SK-N-SH treated with all-trans-retinoic acid at 6 μM for 48 hours (cell line): Measurements from ENCODE around the gene ROBO3.

ENCODE experiments used
- ARNTL ChIP-seq: fragments of 450-650 bp; formaldehyde crosslinking; IDR thresholded peaks from 2 replicates; pipeline ENCODE4 v1.5.0; 2020; ENCODE audit warnings: low read depth, mild to moderate bottlenecking, moderate library complexity, borderline replicate concordance
- CSDC2 ChIP-seq: fragments of 250-450 bp; sonication (Bioruptor Pico); IDR thresholded peaks from 2 replicates; pipeline ENCODE4 v1.5.0; 2020; ENCODE audit warnings: mild to moderate bottlenecking, moderate library complexity
- TOX ChIP-seq: fragments of 250-450 bp; sonication (Bioruptor Pico); IDR thresholded peaks from 2 replicates; pipeline ENCODE4 v1.8.0; 2021; ENCODE audit warnings: mild to moderate bottlenecking, moderate library complexity, borderline replicate concordance
- TF ChIP-seq, protein P1 (sequence below): fragments of 250-450 bp; sonication (Bioruptor Pico); IDR thresholded peaks from 2 replicates; pipeline ENCODE4 v1.5.1; 2021; ENCODE audit warnings: mild to moderate bottlenecking, moderate library complexity

GRCh38 chr11:124890683-124891372 is 25.6 kb downstream of the ROBO3 start:
- TF ChIP-seq CSDC2 (CRISPR knock-in tag) (no peak), ARNTL (CRISPR knock-in tag) (no peak), TOX (CRISPR knock-in tag) (no peak)
- TF ChIP-seq, protein P1, sequence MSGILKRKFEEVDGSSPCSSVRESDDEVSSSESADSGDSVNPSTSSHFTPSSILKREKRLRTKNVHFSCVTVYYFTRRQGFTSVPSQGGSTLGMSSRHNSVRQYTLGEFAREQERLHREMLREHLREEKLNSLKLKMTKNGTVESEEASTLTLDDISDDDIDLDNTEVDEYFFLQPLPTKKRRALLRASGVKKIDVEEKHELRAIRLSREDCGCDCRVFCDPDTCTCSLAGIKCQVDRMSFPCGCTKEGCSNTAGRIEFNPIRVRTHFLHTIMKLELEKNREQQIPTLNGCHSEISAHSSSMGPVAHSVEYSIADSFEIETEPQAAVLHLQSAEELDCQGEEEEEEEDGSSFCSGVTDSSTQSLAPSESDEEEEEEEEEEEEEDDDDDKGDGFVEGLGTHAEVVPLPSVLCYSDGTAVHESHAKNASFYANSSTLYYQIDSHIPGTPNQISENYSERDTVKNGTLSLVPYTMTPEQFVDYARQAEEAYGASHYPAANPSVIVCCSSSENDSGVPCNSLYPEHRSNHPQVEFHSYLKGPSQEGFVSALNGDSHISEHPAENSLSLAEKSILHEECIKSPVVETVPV (CRISPR knock-in tag): no peak
